Ishikawa (cell line): ENCODE data around the gene MYL10.

ENCODE experiments used
- CEBPB ChIP-seq: IDR thresholded peaks from 2 replicates; pipeline ENCODE4 v1.6.1; 2012
- CREB1 ChIP-seq: IDR thresholded peaks from 2 replicates; pipeline ENCODE4 v1.6.1; 2012; ENCODE audit warnings: low read depth
- EGR1 ChIP-seq: IDR thresholded peaks from 2 replicates; pipeline ENCODE4 v1.6.1; 2012
- EP300 ChIP-seq: IDR thresholded peaks from 2 replicates; pipeline ENCODE4 v1.6.1; 2012; ENCODE audit warnings: borderline replicate concordance
- FOXM1 ChIP-seq: IDR thresholded peaks from 2 replicates; pipeline ENCODE4 v1.6.1; 2012; ENCODE audit warnings: low read depth, borderline replicate concordance
- MAX ChIP-seq: IDR thresholded peaks from 2 replicates; pipeline ENCODE4 v1.6.1; 2012
- NFIC ChIP-seq: IDR thresholded peaks from 2 replicates; pipeline ENCODE4 v1.6.1; 2012
- RAD21 ChIP-seq: IDR thresholded peaks from 2 replicates; pipeline ENCODE4 v1.6.1; 2012; ENCODE audit warnings: low read depth
- REST ChIP-seq: IDR thresholded peaks from 2 replicates; pipeline ENCODE4 v1.6.1; 2012; ENCODE audit warnings: low read depth, mild to moderate bottlenecking
- TAF1 ChIP-seq: IDR thresholded peaks from 2 replicates; pipeline ENCODE4 v1.6.1; 2012; ENCODE audit warnings: low read depth, mild to moderate bottlenecking
- TCF12 ChIP-seq: IDR thresholded peaks from 2 replicates; pipeline ENCODE4 v1.6.1; 2012; ENCODE audit warnings: low read depth
- TEAD4 ChIP-seq: IDR thresholded peaks from 2 replicates; pipeline ENCODE4 v1.6.1; 2012
- USF1 ChIP-seq: IDR thresholded peaks from 2 replicates; pipeline ENCODE4 v1.6.1; 2012
- YY1 ChIP-seq: IDR thresholded peaks from 2 replicates; pipeline ENCODE4 v1.6.1; 2012; ENCODE audit warnings: low read depth
- ZBTB7A ChIP-seq: IDR thresholded peaks from 2 replicates; pipeline ENCODE4 v1.6.1; 2012; ENCODE audit warnings: low read depth

The MYL10 gene

GRCh38 chr7:101567230-101567629 lies 61.9 kb downstream of the MYL10 start:
- TF ChIP-seq REST (no peak), MAX (no peak), TAF1 (no peak), ZBTB7A (no peak)

- no peak for TF ChIP-seq MAX
- TF ChIP-seq TEAD4 = no peak
- no peak for TF ChIP-seq CEBPB
- TF ChIP-seq FOXM1 = no peak
- no peak for TF ChIP-seq YY1
- no peak for TF ChIP-seq EGR1
- TF ChIP-seq EP300 = no peak
- no peak for TF ChIP-seq REST
- TF ChIP-seq ZBTB7A = no peak
- TF ChIP-seq CREB1 = no peak
- TF ChIP-seq USF1 = no peak
- TF ChIP-seq RAD21 = no peak
These were observed 63.4 kb downstream of the MYL10 start for GRCh38 chr7:101565601-101566209.

GRCh38 chr7:101564778-101565211 lies 64.3 kb downstream of the MYL10 start:
- TF ChIP-seq MAX (peak; percentile 45; the same call in 1 of the 2 replicates), NFIC (no peak), EP300 (no peak)

- TF ChIP-seq USF1 = no peak
- TF ChIP-seq RAD21 = no peak
- TF ChIP-seq CEBPB = no peak
- TF ChIP-seq NFIC = no peak
- no peak for TF ChIP-seq MAX
- no peak for TF ChIP-seq YY1
- no peak for TF ChIP-seq TEAD4
- TF ChIP-seq TAF1 = no peak
- TF ChIP-seq TCF12 = no peak
- no peak for TF ChIP-seq ZBTB7A
These were observed 64.9 kb downstream of the MYL10 start for GRCh38 chr7:101563943-101564777.
